PC-9 (cell line): ENCODE measurements around the gene PRR29. TPM values are rescaled to one million over a fixed set of nuclear protein-coding genes. Genes with fewer than 3 reads are reported as not detected.

Experiments
- BruUV-seq: library from RNA; stranded (reverse); fragments of 400-500 nt; replicated peaks from 2 replicates; lab custom pipeline; 2021; lab: Mats Ljungman, UMichigan
- CTCF ChIA-PET: fragments of 300-600 bp; sonication (Branson Sonifier 250); formaldehyde crosslinking; loops from one replicate; lab custom pipeline; 2022; ENCODE audit warnings: antibody characterized with exemption; lab: Charles Lee
- POLR2A ChIA-PET: fragments of 300-600 bp; sonication (Branson Sonifier 250); formaldehyde crosslinking; loops from one replicate; lab custom pipeline; 2022; ENCODE audit warnings: antibody characterized with exemption; ENCODE audit not compliant: unreplicated experiment; lab: Charles Lee
- DNase-seq, 2 experiments: peaks; one replicate each; pipeline versions ENCODE4 v3.0.0 to v3.0.0-alpha.2; 2015 to 2022; ENCODE audit warnings: mixed read lengths in 1 of 2
- H2AFZ ChIP-seq: fragments of 200-600 bp; sonication (generic); 2 replicates; pipeline ENCODE4 v1.8.1; 2017; ENCODE audit warnings: antibody characterized with exemption
- H3F3A ChIP-seq: fragments of 200-600 bp; sonication (generic); 2 replicates; pipeline ENCODE4 v1.8.1; 2017; ENCODE audit warnings: antibody characterized with exemption, mild to moderate bottlenecking, low read depth; ENCODE audit not compliant: insufficient read depth
- H3K27ac ChIP-seq: fragments of 200-600 bp; sonication (generic); 2 replicates; pipeline ENCODE4 v1.6.1; 2016; ENCODE audit warnings: mixed run types
- H3K27me3 ChIP-seq: fragments of 200-600 bp; sonication (generic); 2 replicates; pipeline ENCODE4 v1.6.1; 2016; ENCODE audit warnings: low read depth, mixed run types; ENCODE audit not compliant: insufficient read depth
- H3K36me3 ChIP-seq: fragments of 200-600 bp; sonication (generic); 2 replicates; pipeline ENCODE4 v1.6.1; 2016; ENCODE audit warnings: low read depth, mixed run types
- H3K4me1 ChIP-seq: fragments of 200-600 bp; sonication (generic); replicated peaks from 2 replicates; pipeline ENCODE4 v1.6.1; 2016; ENCODE audit warnings: mixed run types; ENCODE audit not compliant: insufficient read depth
- H3K4me2 ChIP-seq: fragments of 200-600 bp; sonication (generic); 2 replicates; pipeline ENCODE4 v1.6.1; 2017; ENCODE audit warnings: mixed run types
- H3K4me3 ChIP-seq: fragments of 200-600 bp; sonication (generic); 2 replicates; pipeline ENCODE4 v1.6.1; 2016; ENCODE audit warnings: mixed run types
- H3K79me2 ChIP-seq: fragments of 200-600 bp; sonication (generic); 2 replicates; pipeline ENCODE4 v1.6.1; 2017; ENCODE audit warnings: low read depth, mixed run types
- H3K9me2 ChIP-seq: fragments of 200-600 bp; sonication (generic); 2 replicates; pipeline ENCODE4 v1.8.1; 2017; ENCODE audit warnings: mild to moderate bottlenecking; ENCODE audit not compliant: insufficient read depth
- H3K9me3 ChIP-seq: fragments of 200-600 bp; sonication (generic); 2 replicates; pipeline ENCODE4 v1.8.1; 2016; ENCODE audit warnings: low read depth; ENCODE audit not compliant: insufficient read depth
- H4K20me1 ChIP-seq: fragments of 200-600 bp; sonication (generic); 2 replicates; pipeline ENCODE4 v1.8.1; 2017; ENCODE audit not compliant: insufficient read depth
- CTCF ChIP-seq: fragments of 200-600 bp; sonication (generic); conservative IDR thresholded peaks from 2 replicates; pipeline ENCODE4 v1.6.1; 2017; ENCODE audit warnings: mixed run types, antibody characterized with exemption, mild to moderate bottlenecking, moderate library complexity
- EZH2 ChIP-seq: fragments of 200-600 bp; sonication (generic); IDR thresholded peaks from 2 replicates; pipeline ENCODE4 v1.8.0; 2017; ENCODE audit warnings: antibody characterized with exemption, low read depth
- intact Hi-C: fragments of 100-400 bp; cut with micrococcal nuclease; formaldehyde crosslinking; loops from one replicate; pipeline ENCODE4 v1.10.0; 2022; ENCODE audit not compliant: unreplicated experiment
- total RNA-seq: library from RNA; stranded (reverse); gene quantifications from 2 replicates; pipeline ENCODE4 v1.2.3, GENCODE V29; 2021

The PRR29 gene
- total RNA-seq, 1 experiment from 2014 or later, result 2.4 TPM

GRCh38 chr17:63991611-63992010 lies 6.5 kb upstream of the PRR29 start:
- BruUV-seq, result no TSS peak
- H3K27ac ChIP-seq, result no peak overlapping the region
- intact Hi-C loops, result no loop called here
- H3K79me2 ChIP-seq, result no peaks in the 10 kb centered on the region
- no peak overlapping the region for H3K4me3 ChIP-seq
- no peaks in the 10 kb centered on the region for H3K9me3 ChIP-seq
- peaks cover 33% of the 10 kb centered on the region for H3K27me3 ChIP-seq
- no peak overlapping the region for H2AFZ ChIP-seq
- no peak overlapping the region for H3K4me2 ChIP-seq
- ChIA-PET POLR2A (no interaction called here), CTCF (no interaction called here)
- no peaks in the 10 kb centered on the region for H3K9me2 ChIP-seq
- H4K20me1 ChIP-seq, result no peaks in the 10 kb centered on the region
- H3K36me3 ChIP-seq, result no peaks in the 10 kb centered on the region
- no peak for DNase-seq
- no peaks in the 10 kb centered on the region for H3K4me1 ChIP-seq
- no peak for TF ChIP-seq EZH2
- TF ChIP-seq CTCF, result no peak
- H3F3A ChIP-seq, result no peaks in the 10 kb centered on the region

- no TSS peak for BruUV-seq
- intact Hi-C loops, result no loop called here
Observed at GRCh38 chr17:63993368-63993985, 4.7 kb upstream of the PRR29 start.

GRCh38 chr17:63995626-63996025 lies 2.5 kb upstream of the PRR29 start:
- Histone ChIP-seq H3K27ac (no peak overlapping the region), H3F3A (no peaks in the 10 kb centered on the region), H3K4me2 (no peak overlapping the region), H3K27me3 (peaks cover 42% of the 10 kb centered on the region), H4K20me1 (no peaks in the 10 kb centered on the region), H3K36me3 (no peaks in the 10 kb centered on the region), H3K9me2 (no peaks in the 10 kb centered on the region), H3K9me3 (no peaks in the 10 kb centered on the region), H3K4me3 (no peak overlapping the region), H3K79me2 (no peaks in the 10 kb centered on the region), H3K4me1 (no peaks in the 10 kb centered on the region), H2AFZ (no peak overlapping the region)
- DNase-seq, result no peak
- TF ChIP-seq EZH2, result no peak
- BruUV-seq, result no TSS peak
- intact Hi-C loops, result no loop called here
- POLR2A ChIA-PET, result no interaction called here
- CTCF ChIA-PET, result no interaction called here

More at GRCh38 chr17:63993368-63993985, 4.7 kb upstream of the PRR29 start:
- Histone ChIP-seq H3K36me3 (no peaks in the 10 kb centered on the region), H3K27ac (no peak overlapping the region), H3K27me3 (peaks cover 44% of the 10 kb centered on the region), H3K4me2 (no peak overlapping the region), H3K4me3 (no peak overlapping the region), H3K4me1 (no peaks in the 10 kb centered on the region), H3K79me2 (no peaks in the 10 kb centered on the region), H3K9me3 (no peaks in the 10 kb centered on the region), H4K20me1 (no peaks in the 10 kb centered on the region), H3F3A (no peaks in the 10 kb centered on the region), H2AFZ (no peak overlapping the region), H3K9me2 (no peaks in the 10 kb centered on the region)
- no peak for TF ChIP-seq EZH2
- TF ChIP-seq CTCF, result no peak
- POLR2A ChIA-PET, result no interaction called here
- no peak for DNase-seq
- CTCF ChIA-PET, result interaction anchor here (0.9 kb wide), 1 partner anchor 81 kb away, joined by 4 read pairs; no protein-coding TSS in a partner anchor
